ENCODE measurements around the gene RNF38.

RNF38 gene

DNA sequence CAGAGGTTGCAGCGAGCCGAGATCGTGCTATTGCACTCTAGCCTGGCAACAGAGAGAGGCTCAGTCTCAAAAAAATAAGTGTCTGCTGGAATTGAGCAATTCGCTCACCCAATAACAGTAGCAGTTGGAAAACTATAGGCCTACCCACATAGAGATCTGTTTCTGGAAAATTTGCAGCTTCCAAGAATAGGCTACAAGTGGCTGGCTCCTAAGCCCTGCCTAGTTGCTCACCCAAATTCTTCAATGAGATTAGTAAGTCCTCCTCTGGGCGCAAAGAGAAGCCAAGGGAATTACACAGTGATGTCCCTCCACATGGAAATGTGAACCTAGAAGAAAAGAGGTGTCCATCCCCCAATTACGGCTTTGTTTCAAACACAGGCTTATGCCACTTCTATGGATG, 42.6 kb upstream of the RNF38 start:
- Mint-ChIP-seq H3K4me1 (no peaks in the 10 kb centered on the region), H3K9me3 (no peaks in the 10 kb centered on the region), H3K4me3 (no peak overlapping the region), H3K27me3 (ENCODE audit: low read depth) (no peaks in the 10 kb centered on the region), H3K36me3 (ENCODE audit: low read depth) (peaks cover 10% of the 10 kb centered on the region), H3K27ac (no peak overlapping the region)
- TF ChIP-seq CTCF (IDR thresholded peaks at IDR 0.05; ENCODE audit: unreplicated experiment in 3 of 3), result no peak

DNA sequence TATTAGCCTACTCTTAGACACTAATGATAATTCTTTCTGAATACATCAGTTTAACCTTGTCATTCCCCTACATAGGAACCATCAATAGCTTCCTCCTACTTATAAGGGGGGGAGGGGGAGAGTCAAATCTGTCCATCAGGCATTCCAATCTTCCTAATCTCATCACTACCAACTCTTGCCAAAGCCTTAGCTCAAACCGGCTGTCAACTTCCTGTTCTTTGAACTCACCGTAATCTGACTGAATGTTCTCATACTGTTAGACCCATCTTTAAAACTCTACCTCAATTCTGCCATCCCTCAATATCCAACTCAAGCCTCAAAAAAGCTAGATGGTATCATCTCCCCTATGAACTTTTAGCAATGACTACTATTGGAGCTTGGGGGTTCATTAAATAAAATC, 41.9 kb upstream of the RNF38 start:
- TF ChIP-seq CTCF (IDR thresholded peaks at IDR 0.05; ENCODE audit: unreplicated experiment in 3 of 3), result no peak
- no peak overlapping the region for H3K27ac Mint-ChIP-seq

DNA sequence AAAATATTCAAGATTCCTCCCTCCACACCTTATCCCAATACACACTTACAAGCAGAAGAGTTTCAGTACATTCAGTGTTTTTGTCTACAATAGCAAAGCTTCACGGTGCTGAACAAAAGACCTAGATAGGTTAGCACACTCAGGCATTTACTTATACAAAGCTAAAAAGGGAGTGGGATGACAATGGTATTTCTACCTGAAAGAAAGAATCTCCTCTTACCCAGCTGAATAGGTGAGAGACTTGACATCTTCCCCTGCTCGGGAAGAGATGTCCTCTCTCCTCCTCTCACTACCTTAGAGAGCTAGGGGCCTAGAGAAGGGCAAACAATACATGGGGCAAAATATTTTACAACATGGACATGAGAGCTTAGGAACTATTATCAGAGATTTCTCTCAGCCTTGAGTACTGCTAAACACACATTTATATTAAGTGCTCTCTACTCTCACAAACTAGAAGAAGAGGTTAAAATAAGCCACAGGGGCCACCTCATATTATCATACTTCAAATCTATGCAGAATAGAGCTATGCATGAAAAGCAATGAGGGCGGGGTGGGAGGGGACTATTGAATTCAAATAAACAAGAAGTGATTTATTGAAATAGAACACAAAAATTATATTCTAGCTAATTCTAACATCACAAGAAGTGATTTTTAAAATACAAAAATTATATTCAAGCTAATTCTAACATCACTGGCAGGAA, 38.6 kb upstream of the RNF38 start:
- Mint-ChIP-seq H3K4me3 (no peak overlapping the region), H3K9me3 (no peaks in the 10 kb centered on the region), H3K4me1 (peaks cover 4% of the 10 kb centered on the region), H3K27me3 (ENCODE audit: low read depth) (no peaks in the 10 kb centered on the region), H3K36me3 (ENCODE audit: low read depth) (peaks cover 10% of the 10 kb centered on the region), H3K27ac (no peak overlapping the region)
- TF ChIP-seq CTCF (IDR thresholded peaks at IDR 0.05; ENCODE audit: unreplicated experiment in 3 of 3), result no peak

More for the DNA sequence above, 41.9 kb upstream of the RNF38 start:
- Mint-ChIP-seq H3K4me3 (no peak overlapping the region), H3K36me3 (ENCODE audit: low read depth) (peaks cover 10% of the 10 kb centered on the region), H3K27me3 (ENCODE audit: low read depth) (no peaks in the 10 kb centered on the region), H3K4me1 (peaks cover 2% of the 10 kb centered on the region), H3K9me3 (no peaks in the 10 kb centered on the region)

GRCh38 chr9:36437790-36438189, 37.7 kb upstream of the RNF38 start:
- H3K9me3 Mint-ChIP-seq, result no peaks in the 10 kb centered on the region
- no peaks in the 10 kb centered on the region for H3K27me3 Mint-ChIP-seq (ENCODE audit: low read depth)
- H3K36me3 Mint-ChIP-seq (ENCODE audit: low read depth), result peaks cover 10% of the 10 kb centered on the region
- H3K4me1 Mint-ChIP-seq, result peaks cover 4% of the 10 kb centered on the region
- no peak overlapping the region for H3K4me3 Mint-ChIP-seq
- H3K27ac Mint-ChIP-seq, result no peak overlapping the region
- TF ChIP-seq CTCF (IDR thresholded peaks at IDR 0.05; ENCODE audit: unreplicated experiment in 3 of 3), result no peak

DNA sequence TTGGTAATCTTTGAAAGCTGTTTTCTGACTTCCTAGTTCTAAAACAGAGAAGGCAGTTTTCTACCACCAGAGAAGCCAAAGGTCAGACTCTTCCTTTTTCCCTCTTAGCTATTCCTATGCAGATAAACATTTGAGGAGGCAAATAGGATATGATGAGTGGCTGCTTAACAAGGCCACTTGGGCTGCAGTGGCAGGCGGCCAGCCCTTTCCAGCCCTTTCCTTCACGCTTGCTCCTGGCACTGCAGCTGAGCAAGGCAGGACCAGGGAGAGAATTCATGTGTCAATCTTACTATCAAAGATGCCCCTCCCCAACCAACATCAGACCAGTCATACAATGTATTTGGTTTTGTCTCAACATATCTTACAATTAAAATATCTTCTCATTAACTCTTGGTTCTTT, 36.8 kb upstream of the RNF38 start:
- Mint-ChIP-seq H3K36me3 (ENCODE audit: low read depth) (peaks cover 7% of the 10 kb centered on the region), H3K27me3 (ENCODE audit: low read depth) (no peaks in the 10 kb centered on the region), H3K4me3 (no peak overlapping the region), H3K4me1 (peaks cover 4% of the 10 kb centered on the region), H3K9me3 (no peaks in the 10 kb centered on the region), H3K27ac (no peak overlapping the region)
- TF ChIP-seq CTCF (IDR thresholded peaks at IDR 0.05; ENCODE audit: unreplicated experiment in 3 of 3), result no peak

DNA sequence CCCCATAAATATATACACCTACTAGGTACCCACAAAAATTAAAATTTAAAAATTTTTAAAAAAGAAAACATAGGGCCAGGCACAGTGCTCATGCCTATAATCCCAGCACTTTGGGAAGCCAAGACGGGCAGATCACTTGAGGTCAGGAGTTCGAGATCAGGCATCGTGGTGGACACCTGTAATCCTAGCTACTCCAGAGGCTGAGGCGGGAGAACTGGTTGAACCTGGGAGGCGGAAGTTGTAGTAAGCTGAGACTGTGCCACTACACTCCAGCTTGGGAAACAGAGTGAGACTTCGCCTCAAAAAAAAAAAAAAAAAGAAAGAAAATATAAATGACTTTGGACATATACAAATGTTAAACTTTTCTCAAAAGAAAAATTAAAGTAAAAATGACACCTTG, 33.3 kb upstream of the RNF38 start:
- H3K27ac Mint-ChIP-seq, result no peak overlapping the region
- H3K4me1 Mint-ChIP-seq, result peaks cover 4% of the 10 kb centered on the region
- H3K36me3 Mint-ChIP-seq (ENCODE audit: low read depth), result peaks cover 18% of the 10 kb centered on the region
- no peaks in the 10 kb centered on the region for H3K27me3 Mint-ChIP-seq (ENCODE audit: low read depth)
- no peak overlapping the region for H3K4me3 Mint-ChIP-seq
- no peak for TF ChIP-seq CTCF (IDR thresholded peaks at IDR 0.05; ENCODE audit: unreplicated experiment in 3 of 3)
- H3K9me3 Mint-ChIP-seq, result no peaks in the 10 kb centered on the region

Measured in nephron (organoid).